ENCODE measurements around the gene KIF1A. TPM values are rescaled to one million over a fixed set of nuclear protein-coding genes. Genes with fewer than 3 reads are reported as not detected.

The KIF1A gene
- total and polyA plus RNA-seq, 2 of the 8 experiments (the other 6 are each of a cell fraction or from before 2014, with no cell fraction given), result 61.3 to 281 TPM

DNA sequence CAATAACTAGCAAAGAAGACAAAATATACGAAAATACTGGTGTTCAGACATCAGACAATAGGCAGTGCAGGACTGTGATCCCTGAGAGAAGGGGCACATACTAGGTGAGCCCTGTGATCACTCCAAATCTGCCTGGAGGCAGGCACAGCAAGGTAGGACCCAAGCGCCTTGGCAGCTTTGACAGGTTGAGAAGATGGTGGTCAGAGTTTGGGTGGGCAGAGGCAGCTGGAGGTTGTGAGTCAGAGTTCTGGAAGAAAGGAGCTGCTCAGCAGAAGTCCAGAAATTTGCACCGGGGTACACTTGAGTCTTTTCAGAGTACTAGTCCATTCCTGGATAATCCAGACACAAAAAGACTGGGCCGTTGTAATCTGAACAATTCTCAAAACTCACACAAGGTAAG lies 14.0 kb downstream of the KIF1A start:
- Histone ChIP-seq H3K79me1 (ENCODE audit: low read depth, low read length) (peaks cover 5% of the 10 kb centered on the region; the same call in 1 of the 2 replicates), H3K9ac (replicated peaks in 1 of 4; ENCODE audit: extremely low read depth in 1 of 4, low read depth in 3 of 4, low read length in 3 of 4) (no peak overlapping the region), H4K91ac (replicated peaks; ENCODE audit: insufficient read length, low read length) (no peak overlapping the region), H3K4me2 (ENCODE audit: insufficient read depth in 1 of 2, low read depth in 2 of 2, low read length in 2 of 2) (no peak overlapping the region), H2BK15ac (ENCODE audit: low read length) (no peak overlapping the region), H3K27ac (ENCODE audit: low read depth, low read length) (no peak overlapping the region), H3K23ac (ENCODE audit: insufficient read length) (no peak overlapping the region), H2BK120ac (replicated peaks; ENCODE audit: low read depth, low read length) (no peak overlapping the region), H3K4ac (replicated peaks; ENCODE audit: insufficient read length, low read depth, low read length) (no peak overlapping the region), H2BK12ac (ENCODE audit: low read depth, low read length) (no peak overlapping the region), H3K23me2 (ENCODE audit: low read depth, low read length) (no peaks in the 10 kb centered on the region), H2AFZ (ENCODE audit: low read length) (no peak overlapping the region), H3K36me3 (ENCODE audit: control insufficient read depth in 2 of 4, insufficient read depth in 4 of 4, low read length in 3 of 4) (peaks cover 0 to 6% (median 1%) of the 10 kb centered on the region in 4 experiments; a peak in 3 of 8 replicates), H3K9me3 (ENCODE audit: insufficient read depth in 2 of 2, low read depth in 1 of 2, low read length in 1 of 2) (no peaks in the 10 kb centered on the region; a peak in 1 of 4 replicates), H2BK5ac (ENCODE audit: low read depth, low read length) (no peak overlapping the region), H2BK20ac (ENCODE audit: low read length) (no peak overlapping the region), H3K56ac (replicated peaks; ENCODE audit: insufficient read length, low read depth, low read length) (no peak overlapping the region), H3K18ac (ENCODE audit: extremely low read depth, low read length) (no peak overlapping the region), H4K8ac (ENCODE audit: extremely low read depth, insufficient read depth, low read length) (no peak overlapping the region), H4K20me1 (replicated peaks in 1 of 2; ENCODE audit: control insufficient read depth in 1 of 2, insufficient read depth in 2 of 2, low read length in 2 of 2) (peaks cover 20 to 24% of the 10 kb centered on the region in 2 experiments), H2AK5ac (ENCODE audit: low read depth, low read length) (no peak overlapping the region), H3K4me1 (replicated peaks in 1 of 4; ENCODE audit: control insufficient read depth in 3 of 4, insufficient read depth in 4 of 4, low read length in 3 of 4) (peaks cover 0 to 3% (median 3%) of the 10 kb centered on the region in 4 experiments; a peak in 4 of 7 replicates), H3K14ac (ENCODE audit: insufficient read length) (no peak overlapping the region), H3K27me3 (replicated peaks in 1 of 4; ENCODE audit: control insufficient read depth in 3 of 4, extremely low read depth in 1 of 4, insufficient read depth in 3 of 4, low read length in 3 of 4) (no peaks in the 10 kb centered on the region), H4K5ac (ENCODE audit: insufficient read length, low read depth, low read length) (no peak overlapping the region), H3K4me3 (ENCODE audit: extremely low read depth in 1 of 4, insufficient read depth in 2 of 4, low read depth in 3 of 4, low read length in 4 of 4) (no peak overlapping the region), H3K79me2 (ENCODE audit: control insufficient read depth in 1 of 2, insufficient read depth in 2 of 2, low read length in 2 of 2) (peaks cover 23 to 98% of the 10 kb centered on the region in 2 experiments)
- FAIRE-seq (no peak), DNase-seq (ENCODE audit: low read depth in 1 of 2, low spot score in 2 of 2) (no peak)
- ChIA-PET CTCF (ENCODE audit: partially characterized antibody) (interaction anchor here (0.7 kb wide), 1 partner anchor 35 kb away, joined by 4 read pairs; no protein-coding TSS in a partner anchor), POLR2A (ENCODE audit: partially characterized antibody) (interaction anchor here (1.0 to 7.7 kb wide), 5 partner anchors 9 to 16 kb away, joined by 4 to 52 read pairs (median 11); partner anchors contain the start of gene KIF1A)
- WGBS, 2 experiments (ENCODE audit: extremely low coverage in 1 of 2, insufficient coverage in 1 of 2, insufficient read length in 1 of 2, insufficient replicate concordance in 2 of 2, low coverage in 1 of 2, low lambda C conversion rate in 2 of 2, missing lambda C conversion rate in 1 of 2), result 90% methylated on average over 4 of the region's 4 CpGs; no CpG with 5 or more reads in 1 of the 2 experiments
- TF ChIP-seq RXRA (IDR thresholded peaks at IDR 0.05; ENCODE audit: insufficient read depth, low read depth, low read length), result no peak
- no peak for TF ChIP-seq ZNF274 (IDR thresholded peaks at IDR 0.05; ENCODE audit: borderline replicate concordance, extremely low read depth, low read length)
- no peak for TF ChIP-seq KDM4A (IDR thresholded peaks at IDR 0.05; ENCODE audit: low read depth, low read length, severe bottlenecking)
- no peak for TF ChIP-seq EGR1 (IDR thresholded peaks at IDR 0.05; ENCODE audit: borderline replicate concordance, low read depth, low read length)
- TF ChIP-seq EP300 (IDR thresholded peaks at IDR 0.05; ENCODE audit: borderline replicate concordance in 1 of 2, low read depth in 2 of 2, low read length in 2 of 2), result no peak
- TF ChIP-seq CHD2 (IDR thresholded peaks at IDR 0.05; ENCODE audit: low read length), result no peak
- no peak for TF ChIP-seq TCF12 (IDR thresholded peaks at IDR 0.05; ENCODE audit: low read depth, low read length)
- TF ChIP-seq, protein P1, sequence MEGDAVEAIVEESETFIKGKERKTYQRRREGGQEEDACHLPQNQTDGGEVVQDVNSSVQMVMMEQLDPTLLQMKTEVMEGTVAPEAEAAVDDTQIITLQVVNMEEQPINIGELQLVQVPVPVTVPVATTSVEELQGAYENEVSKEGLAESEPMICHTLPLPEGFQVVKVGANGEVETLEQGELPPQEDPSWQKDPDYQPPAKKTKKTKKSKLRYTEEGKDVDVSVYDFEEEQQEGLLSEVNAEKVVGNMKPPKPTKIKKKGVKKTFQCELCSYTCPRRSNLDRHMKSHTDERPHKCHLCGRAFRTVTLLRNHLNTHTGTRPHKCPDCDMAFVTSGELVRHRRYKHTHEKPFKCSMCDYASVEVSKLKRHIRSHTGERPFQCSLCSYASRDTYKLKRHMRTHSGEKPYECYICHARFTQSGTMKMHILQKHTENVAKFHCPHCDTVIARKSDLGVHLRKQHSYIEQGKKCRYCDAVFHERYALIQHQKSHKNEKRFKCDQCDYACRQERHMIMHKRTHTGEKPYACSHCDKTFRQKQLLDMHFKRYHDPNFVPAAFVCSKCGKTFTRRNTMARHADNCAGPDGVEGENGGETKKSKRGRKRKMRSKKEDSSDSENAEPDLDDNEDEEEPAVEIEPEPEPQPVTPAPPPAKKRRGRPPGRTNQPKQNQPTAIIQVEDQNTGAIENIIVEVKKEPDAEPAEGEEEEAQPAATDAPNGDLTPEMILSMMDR (IDR thresholded peaks at IDR 0.05; ENCODE audit: control extremely low read depth in 1 of 3, insufficient read depth in 1 of 3, low read depth in 1 of 3, low read length in 3 of 3), result no peak
- no peak for TF ChIP-seq TAF7 (optimal IDR thresholded peaks at IDR 0.05; ENCODE audit: borderline replicate concordance, low read depth, low read length)
- TF ChIP-seq NANOG (IDR thresholded peaks at IDR 0.05; ENCODE audit: insufficient read depth, low read depth, low read length, poor library complexity, severe bottlenecking), result no peak
